Neural cell (in vitro differentiated cells): ENCODE measurements around the gene DLST. TPM values are rescaled to one million over a fixed set of nuclear protein-coding genes. Genes with fewer than 3 reads are reported as not detected.

Experiments
- H2AFZ ChIP-seq: fragments of 200-600, 300-800 bp; sonication (generic), shearing (Covaris generic); 2 replicates; pipeline ENCODE4 v1.6.0; 2014; ENCODE audit warnings: low read depth, mild to moderate bottlenecking, antibody characterized with exemption, low read length, moderate library complexity
- H3F3A ChIP-seq: fragments of 200-600 bp; shearing (Covaris generic); 2 replicates; pipeline ENCODE4 v1.6.1; 2016; ENCODE audit warnings: mild to moderate bottlenecking, moderate library complexity, mixed read lengths, antibody characterized with exemption, low read length; ENCODE audit not compliant: insufficient read depth, poor library complexity, severe bottlenecking
- H3K27ac ChIP-seq: fragments of 200-600, 300-800 bp; sonication (generic), shearing (Covaris generic); 2 replicates; pipeline ENCODE4 v1.5.1; 2014; ENCODE audit warnings: mild to moderate bottlenecking, low read length, moderate library complexity
- H3K27me3 ChIP-seq: fragments of 300-800, 200-600 bp; sonication (generic), shearing (Covaris generic); 2 replicates; pipeline ENCODE4 v1.6.0; 2014; ENCODE audit warnings: mild to moderate bottlenecking, low read depth, low read length, moderate library complexity; ENCODE audit not compliant: insufficient read depth
- H3K36me3 ChIP-seq: fragments of 300-800, 200-600 bp; sonication (generic), shearing (Covaris generic); 2 replicates; pipeline ENCODE4 v1.5.1; 2014; ENCODE audit warnings: mild to moderate bottlenecking, antibody characterized with exemption, low read length, moderate library complexity; ENCODE audit not compliant: insufficient read depth
- H3K4me2 ChIP-seq: fragments of 300-800, 200-600 bp; sonication (generic), shearing (Covaris generic); 2 replicates; pipeline ENCODE4 v1.6.0; 2014; ENCODE audit warnings: mild to moderate bottlenecking, low read length
- H3K4me3 ChIP-seq: fragments of 300-800, 200-600 bp; sonication (generic), shearing (Covaris generic); 2 replicates; pipeline ENCODE4 v1.5.1; 2014; ENCODE audit warnings: mild to moderate bottlenecking, low read length, moderate library complexity
- H3K79me2 ChIP-seq: fragments of 200-600 bp; shearing (Covaris generic); replicated peaks from 2 replicates; pipeline ENCODE4 v1.6.0; 2014; ENCODE audit warnings: mild to moderate bottlenecking, low read length, moderate library complexity; ENCODE audit not compliant: insufficient read depth
- H3K9ac ChIP-seq: fragments of 300-800, 200-600 bp; sonication (generic), shearing (Covaris generic); 2 replicates; pipeline ENCODE4 v1.6.1; 2016; ENCODE audit warnings: mild to moderate bottlenecking, low read length, mixed read lengths
- H3K9me2 ChIP-seq: fragments of 200-600 bp; shearing (Covaris generic); 2 replicates; pipeline ENCODE4 v1.6.1; 2016; ENCODE audit warnings: mild to moderate bottlenecking, low read length, mixed read lengths; ENCODE audit not compliant: insufficient read depth
- H3K9me3 ChIP-seq: fragments of 200-600, 300-800 bp; sonication (generic), shearing (Covaris generic); 2 replicates; pipeline ENCODE4 v1.6.1; 2016; ENCODE audit warnings: mild to moderate bottlenecking, mixed run types, low read length, moderate library complexity, mixed read lengths
- H4K20me1 ChIP-seq: fragments of 200-600 bp; shearing (Covaris generic); 2 replicates; pipeline ENCODE4 v1.6.1; 2016; ENCODE audit warnings: mild to moderate bottlenecking, mixed run types; ENCODE audit not compliant: insufficient read depth
- EP300 ChIP-seq: fragments of 450-650 bp; conservative IDR thresholded peaks from 2 replicates; pipeline ENCODE4 v1.6.1; 2014; ENCODE audit warnings: antibody characterized with exemption, mild to moderate bottlenecking, moderate library complexity; ENCODE audit not compliant: poor library complexity, severe bottlenecking
- EZH2 ChIP-seq: fragments of 200-600, 300-800 bp; shearing (Covaris generic), sonication (generic); IDR thresholded peaks from 2 replicates; pipeline ENCODE4 v1.6.1; 2014; ENCODE audit warnings: antibody characterized with exemption, low read length, borderline replicate concordance, mild to moderate bottlenecking; ENCODE audit not compliant: insufficient read depth, poor library complexity, severe bottlenecking
- MXI1 ChIP-seq: fragments of 450-650 bp; conservative IDR thresholded peaks from 2 replicates; pipeline ENCODE4 v1.6.1; 2014; ENCODE audit warnings: antibody characterized with exemption, mild to moderate bottlenecking; ENCODE audit not compliant: poor library complexity, severe bottlenecking
- POLR2AphosphoS5 ChIP-seq: IDR thresholded peaks from 2 replicates; pipeline ENCODE4 v1.6.1; 2012
- RAD21 ChIP-seq: fragments of 450-650 bp; conservative IDR thresholded peaks from 2 replicates; pipeline ENCODE4 v1.6.1; 2014; ENCODE audit warnings: antibody characterized with exemption, mild to moderate bottlenecking, moderate library complexity
- REST ChIP-seq: IDR thresholded peaks from 2 replicates; pipeline ENCODE4 v1.6.1; 2012; ENCODE audit warnings: borderline replicate concordance
- SMC3 ChIP-seq: fragments of 450-650 bp; conservative IDR thresholded peaks from 2 replicates; pipeline ENCODE4 v1.6.1; 2014; ENCODE audit warnings: antibody characterized with exemption, mild to moderate bottlenecking, moderate library complexity; ENCODE audit not compliant: poor library complexity
- TAF1 ChIP-seq: IDR thresholded peaks from 2 replicates; pipeline ENCODE4 v1.6.1; 2012; ENCODE audit warnings: low read depth
- polyA plus RNA-seq: library from polyadenylated mRNA; depleted of rRNA; stranded (reverse); fragments of >200 nt; gene quantifications from 2 replicates; pipeline ENCODE4 v1.2.3, GENCODE V29; 2014
- TF ChIP-seq, protein P1 (sequence below): fragments of 450-650 bp; IDR thresholded peaks from 2 replicates; pipeline ENCODE4 v1.5.1; 2014; ENCODE audit warnings: antibody characterized with exemption, mild to moderate bottlenecking, moderate library complexity; ENCODE audit not compliant: poor library complexity, severe bottlenecking

Gene DLST
- polyA plus RNA-seq, 1 donor from 2014 or later: 59.7 TPM

DNA sequence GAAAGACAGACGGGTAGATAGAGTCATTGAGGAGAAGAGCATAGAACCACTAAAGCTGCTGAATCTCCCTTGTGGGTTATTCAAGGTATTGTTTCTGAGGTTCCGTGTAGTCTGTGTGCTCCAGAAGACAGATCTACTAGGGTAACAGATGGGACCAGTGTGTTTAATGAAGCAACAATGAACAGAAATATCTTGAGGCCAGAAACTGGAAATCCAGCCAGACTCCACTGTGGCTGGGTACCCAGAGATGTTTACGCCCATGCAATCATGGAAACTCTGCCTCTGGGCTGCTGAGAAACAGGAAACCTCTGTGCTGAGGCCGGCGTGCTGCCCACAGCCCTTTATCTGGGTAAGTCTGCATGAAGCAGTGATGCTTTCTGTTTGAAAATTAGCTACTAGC, 14.0 kb upstream of the DLST start:
- Histone ChIP-seq H3K4me3 (no peak overlapping the region), H3K36me3 (no peaks in the 10 kb centered on the region), H3K27ac (no peak overlapping the region), H3K4me2 (no peak overlapping the region), H3K79me2 (no peaks in the 10 kb centered on the region), H2AFZ (no peak overlapping the region), H3K9me3 (no peaks in the 10 kb centered on the region), H3K27me3 (no peaks in the 10 kb centered on the region), H3F3A (no peaks in the 10 kb centered on the region), H4K20me1 (no peaks in the 10 kb centered on the region), H3K9ac (no peak overlapping the region), H3K9me2 (no peaks in the 10 kb centered on the region)
- TF ChIP-seq, protein P1, sequence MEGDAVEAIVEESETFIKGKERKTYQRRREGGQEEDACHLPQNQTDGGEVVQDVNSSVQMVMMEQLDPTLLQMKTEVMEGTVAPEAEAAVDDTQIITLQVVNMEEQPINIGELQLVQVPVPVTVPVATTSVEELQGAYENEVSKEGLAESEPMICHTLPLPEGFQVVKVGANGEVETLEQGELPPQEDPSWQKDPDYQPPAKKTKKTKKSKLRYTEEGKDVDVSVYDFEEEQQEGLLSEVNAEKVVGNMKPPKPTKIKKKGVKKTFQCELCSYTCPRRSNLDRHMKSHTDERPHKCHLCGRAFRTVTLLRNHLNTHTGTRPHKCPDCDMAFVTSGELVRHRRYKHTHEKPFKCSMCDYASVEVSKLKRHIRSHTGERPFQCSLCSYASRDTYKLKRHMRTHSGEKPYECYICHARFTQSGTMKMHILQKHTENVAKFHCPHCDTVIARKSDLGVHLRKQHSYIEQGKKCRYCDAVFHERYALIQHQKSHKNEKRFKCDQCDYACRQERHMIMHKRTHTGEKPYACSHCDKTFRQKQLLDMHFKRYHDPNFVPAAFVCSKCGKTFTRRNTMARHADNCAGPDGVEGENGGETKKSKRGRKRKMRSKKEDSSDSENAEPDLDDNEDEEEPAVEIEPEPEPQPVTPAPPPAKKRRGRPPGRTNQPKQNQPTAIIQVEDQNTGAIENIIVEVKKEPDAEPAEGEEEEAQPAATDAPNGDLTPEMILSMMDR: no peak
- no peak for TF ChIP-seq POLR2AphosphoS5
- TF ChIP-seq RAD21: no peak
- TF ChIP-seq EP300: no peak
- TF ChIP-seq TAF1: no peak
- TF ChIP-seq EZH2: no peak
- no peak for TF ChIP-seq MXI1
- no peak for TF ChIP-seq SMC3
- TF ChIP-seq REST: no peak

GRCh38 chr14:74868739-74869138, 13.0 kb upstream of the DLST start:
- H3K27me3 ChIP-seq: no peaks in the 10 kb centered on the region
- no peak overlapping the region for H3K4me3 ChIP-seq
- no peak overlapping the region for H2AFZ ChIP-seq
- no peaks in the 10 kb centered on the region for H3K36me3 ChIP-seq
- no peak overlapping the region for H3K9ac ChIP-seq
- TF ChIP-seq TAF1 (no peak), RAD21 (no peak), EZH2 (no peak), POLR2AphosphoS5 (no peak), EP300 (no peak), SMC3 (no peak), REST (no peak), MXI1 (no peak)
- TF ChIP-seq, protein P1: no peak
- H3K27ac ChIP-seq: no peak overlapping the region
- H3K4me2 ChIP-seq: no peak overlapping the region
- no peaks in the 10 kb centered on the region for H3K9me2 ChIP-seq
- H3K9me3 ChIP-seq: no peaks in the 10 kb centered on the region
- no peaks in the 10 kb centered on the region for H3F3A ChIP-seq
- H3K79me2 ChIP-seq: no peaks in the 10 kb centered on the region
- H4K20me1 ChIP-seq: no peaks in the 10 kb centered on the region
